ENCODE results near the gene P2RY8. TPM values are rescaled to one million over a fixed set of nuclear protein-coding genes. Genes with fewer than 3 reads are reported as not detected.

Gene P2RY8
- total and polyA plus RNA-seq, 4 donors, result 0.51 to 8.3 (median 4.4) TPM

DNA sequence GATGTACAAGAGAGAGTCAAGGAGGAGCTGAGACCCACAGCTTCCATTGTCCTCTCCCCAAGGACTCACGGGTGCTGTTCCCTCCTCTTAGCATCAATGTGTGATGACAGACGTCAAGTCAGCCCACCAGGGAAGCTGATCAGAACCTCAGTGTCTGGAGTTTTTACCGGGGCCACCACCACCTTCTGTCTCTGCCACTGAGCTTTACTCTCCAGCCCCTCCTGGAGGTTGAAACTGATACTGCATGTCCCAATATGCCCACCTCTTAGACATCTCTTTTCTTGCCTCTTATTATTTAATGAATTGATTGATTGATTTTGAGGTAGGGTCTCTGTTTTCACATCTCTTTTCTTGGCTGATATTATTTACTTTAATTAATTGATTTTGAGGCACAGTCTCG lies 44.1 kb upstream of the P2RY8 start:
- Histone ChIP-seq H3K27me3 (ENCODE audit: control insufficient read depth in 3 of 3, insufficient read depth in 3 of 3, low read length in 2 of 3) (no peaks in the 10 kb centered on the region), H3K36me3 (ENCODE audit: control insufficient read depth in 4 of 4, insufficient read depth in 4 of 4, low read length in 4 of 4) (no peaks in the 10 kb centered on the region), H3K9me3 (ENCODE audit: control insufficient read depth in 4 of 4, insufficient read depth in 3 of 4, low read length in 3 of 4) (peaks cover 0 to 1% (median 0%) of the 10 kb centered on the region in 4 donors), H3K9ac (ENCODE audit: insufficient read depth in 1 of 2, low read length in 2 of 2) (no peak overlapping the region), H3K4me1 (ENCODE audit: control insufficient read depth in 5 of 5, insufficient read depth in 5 of 5, low read length in 5 of 5) (peaks cover 0 to 1% (median 0%) of the 10 kb centered on the region in 5 donors), H3K27ac (ENCODE audit: low read depth in 1 of 2, low read length in 1 of 2) (no peak overlapping the region), H3K4me3 (no peak overlapping the region)
- TF ChIP-seq, protein P1, sequence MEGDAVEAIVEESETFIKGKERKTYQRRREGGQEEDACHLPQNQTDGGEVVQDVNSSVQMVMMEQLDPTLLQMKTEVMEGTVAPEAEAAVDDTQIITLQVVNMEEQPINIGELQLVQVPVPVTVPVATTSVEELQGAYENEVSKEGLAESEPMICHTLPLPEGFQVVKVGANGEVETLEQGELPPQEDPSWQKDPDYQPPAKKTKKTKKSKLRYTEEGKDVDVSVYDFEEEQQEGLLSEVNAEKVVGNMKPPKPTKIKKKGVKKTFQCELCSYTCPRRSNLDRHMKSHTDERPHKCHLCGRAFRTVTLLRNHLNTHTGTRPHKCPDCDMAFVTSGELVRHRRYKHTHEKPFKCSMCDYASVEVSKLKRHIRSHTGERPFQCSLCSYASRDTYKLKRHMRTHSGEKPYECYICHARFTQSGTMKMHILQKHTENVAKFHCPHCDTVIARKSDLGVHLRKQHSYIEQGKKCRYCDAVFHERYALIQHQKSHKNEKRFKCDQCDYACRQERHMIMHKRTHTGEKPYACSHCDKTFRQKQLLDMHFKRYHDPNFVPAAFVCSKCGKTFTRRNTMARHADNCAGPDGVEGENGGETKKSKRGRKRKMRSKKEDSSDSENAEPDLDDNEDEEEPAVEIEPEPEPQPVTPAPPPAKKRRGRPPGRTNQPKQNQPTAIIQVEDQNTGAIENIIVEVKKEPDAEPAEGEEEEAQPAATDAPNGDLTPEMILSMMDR (IDR thresholded peaks at IDR 0.05; ENCODE audit: control extremely low read depth, extremely low read depth), result peak; percentile 79
- DNase-seq, result peak; percentile 39 to 62 (median 43)
- 28 to 44% methylated on average over 4 of the region's 4 CpGs for WGBS, 2 donors
- peak; percentile 66 for ATAC-seq (ENCODE audit: insufficient read depth, low FRiP score)

DNA sequence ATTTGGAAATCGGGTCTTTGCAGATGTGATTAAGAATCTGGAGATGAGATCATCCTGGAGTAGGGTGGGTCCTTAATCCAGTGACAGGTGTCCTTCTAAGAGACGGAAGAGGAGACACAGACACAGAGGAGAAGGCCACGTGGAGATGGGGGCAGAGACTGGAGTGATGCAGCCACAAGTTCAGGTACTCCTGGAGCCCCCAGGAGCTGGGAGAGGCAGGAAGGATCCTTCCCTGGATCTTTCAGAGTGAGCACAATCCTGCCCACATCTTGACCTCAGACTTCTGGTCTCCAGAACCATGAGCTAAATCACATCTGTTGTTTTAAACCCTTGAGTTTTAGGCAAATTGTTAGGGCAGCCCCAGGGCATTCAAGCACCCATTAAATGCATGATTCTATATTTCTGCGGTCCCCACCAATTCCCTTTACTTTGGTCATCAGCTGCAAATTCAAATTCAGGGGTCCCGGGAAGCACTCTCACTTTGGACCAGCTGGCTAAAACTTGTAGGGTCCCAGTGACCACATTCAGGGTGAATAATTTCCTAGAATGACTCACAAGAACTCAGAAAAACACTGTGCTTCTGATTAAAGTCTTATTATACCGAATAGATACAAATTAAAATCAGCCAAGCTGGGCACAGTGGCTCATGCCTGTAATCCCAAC lies 41.7 kb upstream of the P2RY8 start:
- TF ChIP-seq, protein P1 (IDR thresholded peaks at IDR 0.05; ENCODE audit: control extremely low read depth, extremely low read depth), result no peak
- H3K36me3 ChIP-seq (ENCODE audit: control insufficient read depth in 4 of 4, insufficient read depth in 4 of 4, low read length in 4 of 4), result no peaks in the 10 kb centered on the region
- no peak overlapping the region for H3K9ac ChIP-seq (ENCODE audit: insufficient read depth in 1 of 2, low read length in 2 of 2)
- H3K9me3 ChIP-seq (ENCODE audit: control insufficient read depth in 4 of 4, insufficient read depth in 3 of 4, low read length in 3 of 4), result peaks cover 0 to 2% (median 0%) of the 10 kb centered on the region in 4 donors
- H3K27ac ChIP-seq (ENCODE audit: low read depth in 1 of 2, low read length in 1 of 2), result no peak overlapping the region
- no peak overlapping the region for H3K4me3 ChIP-seq
- H3K27me3 ChIP-seq (ENCODE audit: control insufficient read depth in 3 of 3, insufficient read depth in 3 of 3, low read length in 2 of 3), result no peaks in the 10 kb centered on the region
- no peak for ATAC-seq (ENCODE audit: insufficient read depth, low FRiP score)
- WGBS, 2 donors, result 69 to 72% methylated on average over 6 of the region's 6 CpGs
- H3K4me1 ChIP-seq (ENCODE audit: control insufficient read depth in 5 of 5, insufficient read depth in 5 of 5, low read length in 5 of 5), result peaks cover 0 to 2% (median 0%) of the 10 kb centered on the region in 5 donors
- no peak for DNase-seq

DNA sequence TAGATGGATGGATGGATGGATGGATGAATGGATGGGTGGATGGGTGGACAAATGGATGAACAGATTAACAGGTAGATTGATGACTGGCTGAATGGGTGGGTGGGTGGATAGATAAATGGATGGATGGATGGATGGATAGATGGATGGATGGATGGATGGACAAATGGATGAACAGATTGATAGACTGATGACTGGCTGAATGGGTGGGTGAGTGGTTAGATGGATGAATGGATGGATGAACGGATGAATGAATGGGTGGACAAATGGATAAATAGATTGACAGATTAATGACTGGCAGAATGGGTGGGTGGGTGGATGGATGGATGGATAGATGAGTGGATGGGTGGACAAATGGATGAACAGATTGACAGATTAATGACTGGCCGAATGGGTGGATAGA lies 40.9 kb upstream of the P2RY8 start:
- H3K27me3 ChIP-seq (ENCODE audit: control insufficient read depth in 3 of 3, insufficient read depth in 3 of 3, low read length in 2 of 3), result no peaks in the 10 kb centered on the region
- ATAC-seq (ENCODE audit: insufficient read depth, low FRiP score) (no peak), DNase-seq (no peak)
- peaks cover 0 to 2% (median 0%) of the 10 kb centered on the region in 5 donors for H3K4me1 ChIP-seq (ENCODE audit: control insufficient read depth in 5 of 5, insufficient read depth in 5 of 5, low read length in 5 of 5)
- WGBS, 2 donors, result 60 to 61% methylated on average over 2 of the region's 2 CpGs
- no peak overlapping the region for H3K4me3 ChIP-seq
- TF ChIP-seq, protein P1 (IDR thresholded peaks at IDR 0.05; ENCODE audit: control extremely low read depth, extremely low read depth), result no peak
- H3K9ac ChIP-seq (ENCODE audit: insufficient read depth in 1 of 2, low read length in 2 of 2), result no peak overlapping the region
- H3K27ac ChIP-seq (ENCODE audit: low read depth in 1 of 2, low read length in 1 of 2), result no peak overlapping the region
- no peaks in the 10 kb centered on the region for H3K36me3 ChIP-seq (ENCODE audit: control insufficient read depth in 4 of 4, insufficient read depth in 4 of 4, low read length in 4 of 4)
- peaks cover 0 to 2% (median 0%) of the 10 kb centered on the region in 4 donors for H3K9me3 ChIP-seq (ENCODE audit: control insufficient read depth in 4 of 4, insufficient read depth in 3 of 4, low read length in 3 of 4)
